H1 (cell line): Measurements from ENCODE around the gene GPBP1L1. TPM values are rescaled to one million over a fixed set of nuclear protein-coding genes. Genes with fewer than 3 reads are reported as not detected.

Experiments
- CTCF ChIA-PET: fragments of 300-600 bp; sonication (Branson Sonifier 250); formaldehyde crosslinking; loops from one replicate; lab custom pipeline; 2021; ENCODE audit not compliant: partially characterized antibody; lab: Charles Lee
- POLR2A ChIA-PET: fragments of 300-600 bp; sonication (Branson Sonifier 250); formaldehyde crosslinking; loops from one replicate; lab custom pipeline; 2021; ENCODE audit warnings: inconsistent platforms; ENCODE audit not compliant: partially characterized antibody; lab: Charles Lee
- DNase-seq, 2 experiments: peaks; one replicate each; pipeline versions ENCODE4 v3.0.0 to v3.0.0-alpha.2; 2010 to 2022; ENCODE audit warnings: low spot score in 2 of 2, low read depth in 1 of 2, mixed read lengths in 1 of 2
- FAIRE-seq: peaks from 2 replicates; lab custom pipeline; 2011; peaks lifted over from hg19 to GRCh38; lab: Jason Lieb, UNC
- H2AFZ ChIP-seq: 2 replicates; pipeline ENCODE4 v1.8.1; 2012; ENCODE audit warnings: low read length, inconsistent platforms
- H2AK5ac ChIP-seq: 2 replicates; pipeline ENCODE4 v1.6.1; 2013; ENCODE audit warnings: low read depth, low read length
- H2BK120ac ChIP-seq: replicated peaks from 2 replicates; pipeline ENCODE3; 2013; ENCODE audit warnings: low read depth, low read length, inconsistent platforms
- H2BK12ac ChIP-seq: 2 replicates; pipeline ENCODE4 v1.6.1; 2013; ENCODE audit warnings: low read depth, low read length
- H2BK15ac ChIP-seq: 2 replicates; pipeline ENCODE4 v1.6.1; 2013; ENCODE audit warnings: low read length
- H2BK20ac ChIP-seq: 2 replicates; pipeline ENCODE4 v1.6.1; 2013; ENCODE audit warnings: low read length
- H2BK5ac ChIP-seq: 2 replicates; pipeline ENCODE4 v1.6.1; 2013; ENCODE audit warnings: low read depth, low read length
- H3K14ac ChIP-seq: 2 replicates; pipeline ENCODE4 v1.6.1; 2013; ENCODE audit warnings: inconsistent platforms; ENCODE audit not compliant: insufficient read length
- H3K18ac ChIP-seq: 2 replicates; pipeline ENCODE4 v1.6.1; 2013; ENCODE audit warnings: low read length; ENCODE audit errors: extremely low read depth
- H3K23ac ChIP-seq: 2 replicates; pipeline ENCODE4 v1.6.1; 2013; ENCODE audit warnings: inconsistent platforms; ENCODE audit not compliant: insufficient read length
- H3K23me2 ChIP-seq: 2 replicates; pipeline ENCODE4 v1.6.1; 2013; ENCODE audit warnings: low read depth, low read length
- H3K27ac ChIP-seq: 2 replicates; pipeline ENCODE4 v1.6.1; 2011; ENCODE audit warnings: low read depth, low read length, inconsistent platforms
- H3K27me3 ChIP-seq, 4 experiments: replicated peaks in 1 of 4; 1 replicate in 1 of 4; 2 replicates in 3 of 4; pipeline versions ENCODE4 v1.6.1 to v1.8.1; 2011 to 2013; ENCODE audit warnings: low read length in 3 of 4, mild to moderate bottlenecking in 3 of 4, inconsistent platforms in 2 of 4, mixed read lengths in 2 of 4, moderate library complexity in 1 of 4; ENCODE audit not compliant: control insufficient read depth in 3 of 4, insufficient read depth in 3 of 4; ENCODE audit errors: extremely low read depth in 1 of 4
- H3K36me3 ChIP-seq, 4 experiments: 2 replicates each; pipeline versions ENCODE4 v1.6.1 to v1.8.1; 2011 to 2013; ENCODE audit warnings: mild to moderate bottlenecking in 4 of 4, low read length in 3 of 4, moderate library complexity in 2 of 4, control low read depth in 1 of 4, inconsistent platforms in 1 of 4; ENCODE audit not compliant: insufficient read depth in 4 of 4, control insufficient read depth in 2 of 4
- H3K4ac ChIP-seq: replicated peaks from 2 replicates; pipeline ENCODE3; 2013; ENCODE audit warnings: low read length, low read depth, mixed read lengths, inconsistent platforms; ENCODE audit not compliant: insufficient read length
- H3K4me1 ChIP-seq, 4 experiments: replicated peaks in 1 of 4; 1 replicate in 1 of 4; 2 replicates in 3 of 4; pipeline versions ENCODE4 v1.6.1 to v1.8.1; 2011 to 2013; ENCODE audit warnings: low read length in 3 of 4, inconsistent platforms in 2 of 4, mixed read lengths in 1 of 4; ENCODE audit not compliant: insufficient read depth in 4 of 4, control insufficient read depth in 3 of 4
- H3K4me2 ChIP-seq, 2 experiments: 2 replicates each; pipeline versions ENCODE4 v1.6.1 to v1.8.1; 2011 to 2013; ENCODE audit warnings: low read depth in 2 of 2, low read length in 2 of 2, control low read depth in 1 of 2, inconsistent platforms in 1 of 2, mild to moderate bottlenecking in 1 of 2; ENCODE audit not compliant: insufficient read depth in 1 of 2
- H3K4me3 ChIP-seq, 4 experiments: fragments of 200-600, 300-600 bp in 1 of 4; sonication (generic), shearing (Covaris generic), sonication (Bioruptor Twin) in 1 of 4; 2 replicates each; pipeline versions ENCODE4 v1.5.1 to v1.8.1; 2011 to 2016; ENCODE audit warnings: low read length in 4 of 4, low read depth in 3 of 4, control low read depth in 2 of 4, inconsistent platforms in 2 of 4, mild to moderate bottlenecking in 2 of 4, mixed read lengths in 1 of 4, moderate library complexity in 1 of 4; ENCODE audit not compliant: insufficient read depth in 2 of 4; ENCODE audit errors: extremely low read depth in 1 of 4
- H3K56ac ChIP-seq: replicated peaks from 2 replicates; pipeline ENCODE3; 2013; ENCODE audit warnings: low read depth, mild to moderate bottlenecking, mixed read lengths, low read length, inconsistent platforms; ENCODE audit not compliant: insufficient read length
- H3K79me1 ChIP-seq: 2 replicates; pipeline ENCODE4 v1.6.1; 2013; ENCODE audit warnings: low read depth, low read length, control low read depth
- H3K79me2 ChIP-seq, 2 experiments: 2 replicates each; pipeline versions ENCODE4 v1.6.1 to v1.8.1; 2012 to 2013; ENCODE audit warnings: low read length in 2 of 2, mild to moderate bottlenecking in 2 of 2, inconsistent platforms in 1 of 2; ENCODE audit not compliant: insufficient read depth in 2 of 2, control insufficient read depth in 1 of 2
- H3K9ac ChIP-seq, 4 experiments: replicated peaks in 1 of 4; 1 replicate in 1 of 4; 2 replicates in 3 of 4; pipeline versions ENCODE4 v1.6.1 to v1.8.1; 2011 to 2013; ENCODE audit warnings: low read depth in 3 of 4, low read length in 3 of 4, control low read depth in 2 of 4, mild to moderate bottlenecking in 2 of 4, moderate library complexity in 2 of 4, inconsistent platforms in 1 of 4; ENCODE audit errors: extremely low read depth in 1 of 4
- H3K9me3 ChIP-seq, 2 experiments: 2 replicates each; pipeline versions ENCODE4 v1.6.1 to v1.8.1; 2012 to 2013; ENCODE audit warnings: mild to moderate bottlenecking in 2 of 2, moderate library complexity in 2 of 2, control low read depth in 1 of 2, inconsistent platforms in 1 of 2, low read depth in 1 of 2, low read length in 1 of 2, mixed read lengths in 1 of 2; ENCODE audit not compliant: insufficient read depth in 2 of 2
- H4K20me1 ChIP-seq, 2 experiments: replicated peaks in 1 of 2; 2 replicates each; pipeline versions ENCODE3 to v1.8.1; 2011 to 2013; ENCODE audit warnings: inconsistent platforms in 2 of 2, low read length in 2 of 2, mild to moderate bottlenecking in 1 of 2; ENCODE audit not compliant: insufficient read depth in 2 of 2, control insufficient read depth in 1 of 2
- H4K5ac ChIP-seq: 2 replicates; pipeline ENCODE4 v1.6.1; 2013; ENCODE audit warnings: low read length, low read depth, mixed read lengths, inconsistent platforms; ENCODE audit not compliant: insufficient read length
- H4K8ac ChIP-seq: 2 replicates; pipeline ENCODE4 v1.8.0; 2013; ENCODE audit warnings: mild to moderate bottlenecking, moderate library complexity, low read length, inconsistent platforms; ENCODE audit not compliant: insufficient read depth; ENCODE audit errors: extremely low read depth
- H4K91ac ChIP-seq: replicated peaks from 2 replicates; pipeline ENCODE3; 2013; ENCODE audit warnings: low read length, mixed read lengths, inconsistent platforms; ENCODE audit not compliant: insufficient read length
- ASH2L ChIP-seq: fragments of 200-600, 300-600 bp; sonication (generic); IDR thresholded peaks from one replicate; pipeline ENCODE4 v1.7.1; 2017; ENCODE audit warnings: low read length
- EP300 ChIP-seq, 2 experiments: IDR thresholded peaks; 1 replicate in 1 of 2; 2 replicates in 1 of 2; pipeline ENCODE4 v1.6.1; 2011 to 2012; ENCODE audit warnings: low read depth in 2 of 2, low read length in 2 of 2, mild to moderate bottlenecking in 2 of 2, borderline replicate concordance in 1 of 2, inconsistent platforms in 1 of 2, moderate library complexity in 1 of 2
- FOSL1 ChIP-seq: IDR thresholded peaks from 2 replicates; pipeline ENCODE4 v1.6.1; 2011; ENCODE audit warnings: mild to moderate bottlenecking, low read depth, low read length, moderate library complexity; ENCODE audit not compliant: insufficient read depth
- GTF2F1 ChIP-seq: IDR thresholded peaks from 2 replicates; pipeline ENCODE4 v1.6.1; 2012; ENCODE audit warnings: low read depth, low read length, improper control_type of control experiment, borderline replicate concordance
- HDAC2 ChIP-seq, 2 experiments: fragments of 300-600 bp in 1 of 2; sonication (generic) in 1 of 2; IDR thresholded peaks; 2 replicates each; pipeline ENCODE4 v1.6.1; 2011 to 2012; ENCODE audit warnings: low read depth in 2 of 2, low read length in 2 of 2, mild to moderate bottlenecking in 2 of 2, moderate library complexity in 2 of 2, borderline replicate concordance in 1 of 2, inconsistent platforms in 1 of 2
- POLR2A ChIP-seq, 2 experiments: IDR thresholded peaks; 1 replicate in 1 of 2; 2 replicates in 1 of 2; pipeline ENCODE4 v1.6.1; 2011; ENCODE audit warnings: low read depth in 2 of 2, low read length in 2 of 2, mild to moderate bottlenecking in 2 of 2; ENCODE audit errors: control extremely low read depth in 1 of 2
- RAD21 ChIP-seq, 2 experiments: IDR thresholded peaks in 1 of 2; conservative IDR thresholded peaks in 1 of 2; 2 replicates each; pipeline ENCODE4 v1.6.1; 2011; ENCODE audit warnings: low read depth in 2 of 2, low read length in 2 of 2, improper control_type of control experiment in 1 of 2, inconsistent platforms in 1 of 2, mild to moderate bottlenecking in 1 of 2, moderate library complexity in 1 of 2
- WGBS, 2 experiments: shearing (Covaris generic) in 1 of 2; methylation state at CpG; one replicate each; pipeline versions ENCODE4 v1.1.6 to v1.1.7; 2013 to 2015; ENCODE audit warnings: low lambda C conversion rate in 2 of 2, mixed read lengths in 2 of 2, inconsistent platforms in 1 of 2, low coverage in 1 of 2, missing lambda C conversion rate in 1 of 2; ENCODE audit not compliant: insufficient replicate concordance in 2 of 2, insufficient coverage in 1 of 2, insufficient read length in 1 of 2; ENCODE audit errors: extremely low coverage in 1 of 2, missing lambda C conversion rate in 1 of 2; 5-methylcytosine and 5-hydroxymethylcytosine counted together
- polyA plus RNA-seq, 7 experiments: library from polyadenylated mRNA; depleted of rRNA in 3 of 7; stranded (reverse) in 5 of 7; unstranded in 2 of 7; fragments of >200 nt in 5 of 7; fragments of 200-250 nt in 2 of 7; gene quantifications; 1 replicate in 5 of 7; 2 replicates in 1 of 7; 4 replicates in 1 of 7; pipeline versions ENCODE4 v1.2.1 to v1.2.3, GENCODE V29; 2011 to 2013; ENCODE audit warnings: missing spikeins in 2 of 7, mixed read lengths in 2 of 7
- total RNA-seq: library from RNA; stranded (reverse); fragmentation: NEBNext Ultra II Directional; extraction: Animal tissue kit (Norgen Biotek cat#: 25700); gene quantifications from 2 replicates; pipeline ENCODE4 v1.2.1, GENCODE V29; 2021
- TF ChIP-seq, protein P1 (sequence below): IDR thresholded peaks from 2 replicates; pipeline ENCODE4 v1.6.1; 2011; ENCODE audit warnings: low read length, improper control_type of control experiment

Gene GPBP1L1
- total and polyA plus RNA-seq, 2 of the 8 experiments (the other 6 are each of a cell fraction or from before 2014, with no cell fraction given): 70.1 to 119 TPM

DNA sequence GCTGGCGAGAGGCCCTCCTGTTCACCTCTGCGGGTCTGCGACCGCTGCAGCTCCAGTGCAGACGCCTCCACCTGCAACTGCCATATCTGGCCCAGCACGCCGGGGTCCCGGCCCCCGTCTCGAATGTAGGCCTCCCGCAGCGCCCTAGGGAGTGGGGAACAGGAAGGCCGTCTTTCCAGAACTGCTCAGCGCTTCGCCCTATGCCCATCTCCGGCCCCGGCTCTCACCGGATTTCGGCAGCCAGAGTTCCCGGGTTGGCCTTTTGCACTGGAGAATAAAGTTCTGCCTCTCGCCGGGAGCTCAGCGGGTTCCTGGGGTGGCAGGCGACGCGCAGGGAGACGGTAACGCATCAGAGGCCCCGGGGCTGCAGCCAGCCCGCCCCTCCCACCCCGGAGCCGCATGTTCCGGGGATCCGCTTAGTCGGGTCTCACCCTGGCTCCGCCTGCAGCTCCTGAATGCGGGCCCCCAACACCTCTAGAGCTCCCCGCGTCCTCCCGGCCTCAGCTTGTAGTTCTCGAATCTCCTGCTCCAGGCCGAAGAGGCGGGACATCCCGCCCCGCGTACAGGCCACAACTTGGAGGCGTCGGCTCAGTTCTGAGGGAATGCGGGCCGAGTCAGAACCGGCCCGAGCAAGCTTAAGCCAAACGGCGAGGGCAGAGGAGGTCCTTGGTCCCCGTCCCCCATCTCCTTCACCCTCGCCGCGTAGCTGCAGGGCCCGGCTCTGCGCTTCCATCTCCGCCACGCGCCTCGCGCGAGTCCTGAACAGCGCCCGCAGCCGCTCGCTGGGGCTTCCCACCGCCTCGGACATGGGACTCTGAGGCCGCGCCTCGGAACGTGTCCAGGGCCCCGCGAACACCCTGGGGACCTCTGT lies 63.6 kb downstream of the GPBP1L1 start:
- Histone ChIP-seq H4K5ac (no peak overlapping the region), H4K8ac (peak overlapping the region; percentile 86; the same call in 1 of the 2 replicates), H3K36me3 (peaks cover 6 to 30% (median 9%) of the 10 kb centered on the region in 4 experiments; a peak in 7 of 8 replicates), H3K56ac (no peak overlapping the region), H3K27ac (0 out of 2 replicates have a peak overlapping the region, but pooled peaks have one; percentile 35), H2AK5ac (no peak overlapping the region), H2AFZ (no peak overlapping the region), H3K27me3 (no peaks in the 10 kb centered on the region), H2BK20ac (no peak overlapping the region), H3K23ac (no peak overlapping the region), H3K79me1 (no peaks in the 10 kb centered on the region), H4K20me1 (peaks cover 6 to 8% of the 10 kb centered on the region in 2 experiments), H3K9me3 (no peaks in the 10 kb centered on the region), H3K18ac (no peak overlapping the region), H2BK5ac (no peak overlapping the region; the same call in 1 of the 2 replicates), H3K4me2 (no peak overlapping the region), H2BK120ac (no peak overlapping the region), H4K91ac (no peak overlapping the region), H2BK15ac (no peak overlapping the region), H2BK12ac (no peak overlapping the region), H3K23me2 (no peaks in the 10 kb centered on the region), H3K79me2 (no peaks in the 10 kb centered on the region), H3K4me3 (no peak overlapping the region), H3K14ac (no peak overlapping the region), H3K4me1 (no peaks in the 10 kb centered on the region; a peak in 1 of 7 replicates), H3K9ac (no peak overlapping the region), H3K4ac (no peak overlapping the region)
- ChIA-PET CTCF (interaction anchor here (0.7 to 1.4 kb wide), 4 partner anchors 9 to 260 kb away, joined by 3 to 4 read pairs (median 4); no protein-coding TSS in a partner anchor), POLR2A (interaction anchor here (0.8 to 6.0 kb wide), 13 partner anchors 9 to 121 kb away, joined by 3 to 47 read pairs (median 5); partner anchors contain the start of genes GPBP1L1, NASP and PRDX1)
- FAIRE-seq (no peak), DNase-seq (peak in 1 of 2 experiments; percentile 60)
- 85% methylated on average over 60 of the region's 78 CpGs; no CpG with 5 or more reads in 1 of the 2 experiments for WGBS, 2 experiments
- TF ChIP-seq RAD21 (IDR thresholded peaks at IDR 0.05 in 1 of 2, conservative IDR thresholded peaks at IDR 0.05 in 1 of 2; ENCODE audit: low read depth in 2 of 2, low read length in 2 of 2) (no peak), FOSL1 (no peak), HDAC2 (IDR thresholded peaks at IDR 0.05; ENCODE audit: borderline replicate concordance in 1 of 2, low read depth in 2 of 2, low read length in 2 of 2) (no peak), ASH2L (no peak), GTF2F1 (no peak), EP300 (IDR thresholded peaks at IDR 0.05; ENCODE audit: borderline replicate concordance in 1 of 2, low read depth in 2 of 2, low read length in 2 of 2) (no peak), POLR2A (IDR thresholded peaks at IDR 0.05; ENCODE audit: control extremely low read depth in 1 of 2, low read depth in 2 of 2, low read length in 2 of 2) (no peak)
- TF ChIP-seq, protein P1, sequence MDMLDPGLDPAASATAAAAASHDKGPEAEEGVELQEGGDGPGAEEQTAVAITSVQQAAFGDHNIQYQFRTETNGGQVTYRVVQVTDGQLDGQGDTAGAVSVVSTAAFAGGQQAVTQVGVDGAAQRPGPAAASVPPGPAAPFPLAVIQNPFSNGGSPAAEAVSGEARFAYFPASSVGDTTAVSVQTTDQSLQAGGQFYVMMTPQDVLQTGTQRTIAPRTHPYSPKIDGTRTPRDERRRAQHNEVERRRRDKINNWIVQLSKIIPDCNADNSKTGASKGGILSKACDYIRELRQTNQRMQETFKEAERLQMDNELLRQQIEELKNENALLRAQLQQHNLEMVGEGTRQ: no peak
